Activated naive CD4-positive, alpha-beta T cell treated with anti-CD3 and anti-CD28 coated beads for 36 hours (primary cell): ENCODE results near the gene SCN5A. TPM values are rescaled to one million over a fixed set of nuclear protein-coding genes. Genes with fewer than 3 reads are reported as not detected.

Experiments
- CTCF ChIA-PET: fragments of 350-600 bp; sonication (Branson Sonifier 250); formaldehyde crosslinking; loops from one replicate; lab custom pipeline; 2021; ENCODE audit warnings: antibody characterized with exemption; lab: Charles Lee
- DNase-seq: peaks from one replicate; pipeline ENCODE4 v3.0.0-alpha.2; 2020
- H3K27ac Mint-ChIP-seq: one replicate; pipeline ENCODE4 v1.8.0; 2021; ENCODE audit warnings: mild to moderate bottlenecking, mixed read lengths
- H3K27me3 Mint-ChIP-seq: one replicate; pipeline ENCODE4 v1.8.0; 2021; ENCODE audit warnings: low read depth, mixed read lengths
- H3K36me3 Mint-ChIP-seq: one replicate; pipeline ENCODE4 v1.8.0; 2021; ENCODE audit warnings: low read depth, mixed read lengths
- H3K4me1 Mint-ChIP-seq: one replicate; pipeline ENCODE4 v1.8.0; 2021; ENCODE audit warnings: low read depth, mixed read lengths
- H3K4me3 Mint-ChIP-seq: one replicate; pipeline ENCODE4 v1.8.0; 2021; ENCODE audit warnings: mild to moderate bottlenecking, moderate library complexity, mixed read lengths
- H3K9me3 Mint-ChIP-seq: one replicate; pipeline ENCODE4 v1.8.0; 2021; ENCODE audit warnings: mixed read lengths
- intact Hi-C: fragments of 100-400 bp; cut with micrococcal nuclease; formaldehyde crosslinking; loops from one replicate; pipeline ENCODE4 v1.15.1; 2023
- total RNA-seq, 2 experiments: library from RNA; stranded (reverse); gene quantifications; one replicate each; pipeline ENCODE4 v1.2.3, GENCODE V29; 2021

Gene SCN5A
- total RNA-seq, 2 experiments from 2014 or later: 0.31 to 0.35 TPM

GRCh38 chr3:38549486-38549885 lies 100.0 kb downstream of the SCN5A start:
- no peak overlapping the region for H3K27ac Mint-ChIP-seq
- no peak overlapping the region for H3K4me3 Mint-ChIP-seq
- no peak for DNase-seq
- intact Hi-C loops: no loop called here
- CTCF ChIA-PET: no interaction called here
- H3K27me3 Mint-ChIP-seq: peaks cover 1% of the 10 kb centered on the region
- peaks cover 5% of the 10 kb centered on the region for H3K9me3 Mint-ChIP-seq
- H3K4me1 Mint-ChIP-seq: no peaks in the 10 kb centered on the region
- H3K36me3 Mint-ChIP-seq: no peaks in the 10 kb centered on the region

GRCh38 chr3:38549082-38549481 lies 100.4 kb downstream of the SCN5A start:
- Mint-ChIP-seq H3K27me3 (peaks cover 1% of the 10 kb centered on the region), H3K4me3 (no peak overlapping the region), H3K36me3 (no peaks in the 10 kb centered on the region), H3K4me1 (no peaks in the 10 kb centered on the region), H3K27ac (no peak overlapping the region), H3K9me3 (peaks cover 3% of the 10 kb centered on the region)
- intact Hi-C loops: no loop called here
- DNase-seq: no peak
- CTCF ChIA-PET: interaction anchor here (1.4 kb wide), 1 partner anchor 28 kb away, joined by 3 read pairs; no protein-coding TSS in a partner anchor

GRCh38 chr3:38548154-38548931 lies 101.1 kb downstream of the SCN5A start:
- intact Hi-C loops: no loop called here
- no peak overlapping the region for H3K4me3 Mint-ChIP-seq
- peaks cover 1% of the 10 kb centered on the region for H3K27me3 Mint-ChIP-seq
- no peaks in the 10 kb centered on the region for H3K36me3 Mint-ChIP-seq
- no peaks in the 10 kb centered on the region for H3K4me1 Mint-ChIP-seq
- H3K9me3 Mint-ChIP-seq: no peaks in the 10 kb centered on the region
- CTCF ChIA-PET: interaction anchor here (1.4 kb wide), 1 partner anchor 27 kb away, joined by 3 read pairs; no protein-coding TSS in a partner anchor
- no peak overlapping the region for H3K27ac Mint-ChIP-seq
- no peak for DNase-seq

- H3K4me1 Mint-ChIP-seq: no peaks in the 10 kb centered on the region
- DNase-seq: no peak
- no peak overlapping the region for H3K4me3 Mint-ChIP-seq
- intact Hi-C loops: no loop called here
- no peaks in the 10 kb centered on the region for H3K9me3 Mint-ChIP-seq
- CTCF ChIA-PET: interaction anchor here (0.6 kb wide), 1 partner anchor 1360 kb away, joined by 4 read pairs; no protein-coding TSS in a partner anchor
- H3K27ac Mint-ChIP-seq: no peak overlapping the region
- H3K36me3 Mint-ChIP-seq: no peaks in the 10 kb centered on the region
- H3K27me3 Mint-ChIP-seq: peaks cover 1% of the 10 kb centered on the region
Measured at GRCh38 chr3:38545983-38546382, 103.5 kb downstream of the SCN5A start.

GRCh38 chr3:38545550-38545949 lies 103.9 kb downstream of the SCN5A start:
- no peak for DNase-seq
- Mint-ChIP-seq H3K4me1 (no peaks in the 10 kb centered on the region), H3K27ac (no peak overlapping the region), H3K9me3 (no peaks in the 10 kb centered on the region), H3K4me3 (no peak overlapping the region), H3K36me3 (no peaks in the 10 kb centered on the region), H3K27me3 (peaks cover 1% of the 10 kb centered on the region)
- CTCF ChIA-PET: interaction anchor here (0.6 to 1.3 kb wide), 2 partner anchors 16 to 1360 kb away, joined by 3 to 4 read pairs; no protein-coding TSS in a partner anchor
- intact Hi-C loops: no loop called here

GRCh38 chr3:38544926-38545325 lies 104.6 kb downstream of the SCN5A start:
- DNase-seq: no peak
- peaks cover 1% of the 10 kb centered on the region for H3K27me3 Mint-ChIP-seq
- no peaks in the 10 kb centered on the region for H3K4me1 Mint-ChIP-seq
- H3K27ac Mint-ChIP-seq: no peak overlapping the region
- no peaks in the 10 kb centered on the region for H3K36me3 Mint-ChIP-seq
- H3K9me3 Mint-ChIP-seq: no peaks in the 10 kb centered on the region
- H3K4me3 Mint-ChIP-seq: no peak overlapping the region
- intact Hi-C loops: no loop called here
- CTCF ChIA-PET: interaction anchor here (1.3 kb wide), 1 partner anchor 15 kb away, joined by 3 read pairs; no protein-coding TSS in a partner anchor

- CTCF ChIA-PET: no interaction called here
- Mint-ChIP-seq H3K4me1 (no peaks in the 10 kb centered on the region), H3K27me3 (peaks cover 1% of the 10 kb centered on the region), H3K27ac (no peak overlapping the region), H3K36me3 (no peaks in the 10 kb centered on the region), H3K4me3 (no peak overlapping the region), H3K9me3 (no peaks in the 10 kb centered on the region)
- intact Hi-C loops: no loop called here
- DNase-seq: no peak
Measured at GRCh38 chr3:38543586-38543985, 105.9 kb downstream of the SCN5A start.

- Mint-ChIP-seq H3K4me3 (no peak overlapping the region), H3K4me1 (no peaks in the 10 kb centered on the region), H3K27ac (no peak overlapping the region), H3K9me3 (no peaks in the 10 kb centered on the region), H3K36me3 (no peaks in the 10 kb centered on the region), H3K27me3 (peaks cover 1% of the 10 kb centered on the region)
- intact Hi-C loops: no loop called here
- DNase-seq: no peak
- CTCF ChIA-PET: no interaction called here
Measured at GRCh38 chr3:38542401-38543298, 106.8 kb downstream of the SCN5A start.

GRCh38 chr3:38541806-38542205 lies 107.7 kb downstream of the SCN5A start:
- peaks cover under 1% of the 10 kb centered on the region for H3K36me3 Mint-ChIP-seq
- H3K4me1 Mint-ChIP-seq: no peaks in the 10 kb centered on the region
- H3K9me3 Mint-ChIP-seq: no peaks in the 10 kb centered on the region
- H3K27ac Mint-ChIP-seq: no peak overlapping the region
- CTCF ChIA-PET: no interaction called here
- intact Hi-C loops: no loop called here
- DNase-seq: no peak
- H3K27me3 Mint-ChIP-seq: peaks cover 1% of the 10 kb centered on the region
- no peak overlapping the region for H3K4me3 Mint-ChIP-seq

- CTCF ChIA-PET: interaction anchor here (1.5 to 4.1 kb wide), 2 partner anchors 18 to 108 kb away, joined by 3 to 17 read pairs; no protein-coding TSS in a partner anchor
- no peaks in the 10 kb centered on the region for H3K9me3 Mint-ChIP-seq
- H3K27me3 Mint-ChIP-seq: no peaks in the 10 kb centered on the region
- H3K4me1 Mint-ChIP-seq: peaks cover 3% of the 10 kb centered on the region
- intact Hi-C loops: no loop called here
- no peak for DNase-seq
- H3K27ac Mint-ChIP-seq: no peak overlapping the region
- H3K4me3 Mint-ChIP-seq: no peak overlapping the region
- H3K36me3 Mint-ChIP-seq: peaks cover 12% of the 10 kb centered on the region
Measured at GRCh38 chr3:38538773-38539353, 110.6 kb downstream of the SCN5A start.

- CTCF ChIA-PET: interaction anchor here (0.6 to 4.1 kb wide), 2 partner anchors 15 to 71 kb away, joined by 3 to 17 read pairs; no protein-coding TSS in a partner anchor
- intact Hi-C loops: no loop called here
- Mint-ChIP-seq H3K27ac (no peak overlapping the region), H3K27me3 (no peaks in the 10 kb centered on the region), H3K4me1 (peaks cover 3% of the 10 kb centered on the region), H3K36me3 (peaks cover 15% of the 10 kb centered on the region), H3K4me3 (no peak overlapping the region), H3K9me3 (no peaks in the 10 kb centered on the region)
- no peak for DNase-seq
Measured at GRCh38 chr3:38536671-38537070, 112.8 kb downstream of the SCN5A start.

GRCh38 chr3:38534604-38535003 lies 114.9 kb downstream of the SCN5A start:
- Mint-ChIP-seq H3K27me3 (no peaks in the 10 kb centered on the region), H3K36me3 (peaks cover 15% of the 10 kb centered on the region), H3K4me1 (peaks cover 3% of the 10 kb centered on the region), H3K4me3 (no peak overlapping the region), H3K27ac (no peak overlapping the region), H3K9me3 (no peaks in the 10 kb centered on the region)
- DNase-seq: no peak
- intact Hi-C loops: no loop called here
- CTCF ChIA-PET: interaction anchor here (1.3 kb wide), 1 partner anchor 13 kb away, joined by 6 read pairs; no protein-coding TSS in a partner anchor
